Coronary artery (tissue), 2 donors: Measurements from ENCODE around the gene MAST1.

Experiments used
- DNase-seq: peaks from one replicate; pipeline ENCODE4 v3.0.0-alpha.2; 2017; ENCODE audit warnings: low spot score
- H3K27ac ChIP-seq, 2 donors: fragments of 200-600 bp; sonication (generic); one replicate each; pipeline ENCODE4 v1.5.1; 2016 to 2019
- H3K4me3 ChIP-seq: fragments of 200-600 bp; sonication (generic); 2 replicates; pipeline ENCODE4 v1.5.1; 2016; ENCODE audit warnings: mild to moderate bottlenecking, moderate library complexity
- CTCF ChIP-seq: fragments of 200-600 bp; sonication (generic); IDR thresholded peaks from one replicate; pipeline ENCODE4 v1.5.1; 2019; ENCODE audit warnings: antibody characterized with exemption

Gene MAST1

DNA sequence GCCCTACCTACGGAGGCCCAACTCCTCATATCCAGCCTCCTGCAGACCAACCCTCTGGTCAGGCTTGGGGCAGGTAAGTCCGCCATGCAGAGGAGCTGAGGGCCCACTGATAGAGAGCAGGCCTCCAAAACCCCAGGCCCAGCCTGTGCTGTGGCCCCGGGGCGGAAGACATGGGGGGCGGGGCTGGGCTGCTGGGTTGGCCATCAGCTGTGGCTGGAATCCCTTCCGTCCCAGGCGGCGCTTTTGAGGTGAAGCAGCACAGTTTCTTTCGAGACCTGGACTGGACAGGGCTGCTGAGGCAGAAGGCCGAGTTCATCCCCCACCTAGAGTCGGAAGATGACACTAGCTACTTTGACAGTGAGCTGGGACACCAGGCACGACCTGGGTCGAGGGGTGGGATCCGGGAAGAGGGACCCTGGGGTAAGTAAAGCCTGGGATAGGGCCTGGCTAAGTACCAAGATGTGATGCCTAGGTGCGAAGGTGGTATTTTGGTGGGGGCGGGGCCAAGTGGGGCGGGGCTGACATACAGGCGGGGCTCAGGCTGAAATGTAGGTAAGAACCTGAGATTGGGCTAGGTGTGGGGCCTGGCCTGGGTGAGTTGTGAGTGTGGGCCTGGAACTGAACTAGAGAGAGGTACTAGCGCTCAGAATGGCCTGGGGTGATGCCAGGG is 27.6 kb downstream of the MAST1 start:
- Histone ChIP-seq H3K4me3 (no peak overlapping the region), H3K27ac (no peak overlapping the region)
- no peak for TF ChIP-seq CTCF
- no peak for DNase-seq

DNA sequence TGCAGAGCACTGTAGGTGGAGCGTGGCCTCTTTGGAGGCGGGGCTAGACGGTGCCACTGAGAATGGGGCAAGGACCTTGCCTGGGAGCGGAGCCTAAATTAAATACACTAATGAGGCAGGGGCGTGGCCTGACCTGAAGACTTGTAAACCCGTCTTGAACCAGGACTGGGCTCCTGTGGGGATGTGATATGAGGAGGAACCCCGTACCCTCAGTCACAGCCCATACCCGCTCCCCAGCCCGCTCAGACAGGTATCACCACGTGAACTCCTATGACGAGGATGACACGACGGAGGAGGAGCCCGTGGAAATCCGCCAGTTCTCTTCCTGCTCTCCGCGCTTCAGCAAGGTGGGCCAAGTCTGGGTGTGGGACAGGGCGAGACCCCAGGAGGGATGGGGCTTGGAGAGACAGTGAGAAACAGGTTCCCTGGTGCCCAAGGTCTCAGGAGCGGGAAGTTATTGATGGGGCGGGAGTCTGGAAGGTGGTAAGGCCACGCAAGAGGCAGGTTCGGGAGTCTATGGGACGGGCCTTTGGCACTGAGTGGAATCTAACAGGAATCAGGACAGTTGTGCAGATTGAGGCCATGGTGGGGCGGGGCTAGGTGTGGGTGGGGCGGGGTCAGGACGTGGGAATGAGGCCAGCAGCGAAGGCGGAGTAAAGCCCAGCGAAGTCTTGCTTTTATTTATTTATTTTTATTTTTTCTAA is 28.3 kb downstream of the MAST1 start:
- Histone ChIP-seq H3K4me3 (no peak overlapping the region), H3K27ac (no peak overlapping the region)
- TF ChIP-seq CTCF, result no peak
- DNase-seq, result no peak

DNA sequence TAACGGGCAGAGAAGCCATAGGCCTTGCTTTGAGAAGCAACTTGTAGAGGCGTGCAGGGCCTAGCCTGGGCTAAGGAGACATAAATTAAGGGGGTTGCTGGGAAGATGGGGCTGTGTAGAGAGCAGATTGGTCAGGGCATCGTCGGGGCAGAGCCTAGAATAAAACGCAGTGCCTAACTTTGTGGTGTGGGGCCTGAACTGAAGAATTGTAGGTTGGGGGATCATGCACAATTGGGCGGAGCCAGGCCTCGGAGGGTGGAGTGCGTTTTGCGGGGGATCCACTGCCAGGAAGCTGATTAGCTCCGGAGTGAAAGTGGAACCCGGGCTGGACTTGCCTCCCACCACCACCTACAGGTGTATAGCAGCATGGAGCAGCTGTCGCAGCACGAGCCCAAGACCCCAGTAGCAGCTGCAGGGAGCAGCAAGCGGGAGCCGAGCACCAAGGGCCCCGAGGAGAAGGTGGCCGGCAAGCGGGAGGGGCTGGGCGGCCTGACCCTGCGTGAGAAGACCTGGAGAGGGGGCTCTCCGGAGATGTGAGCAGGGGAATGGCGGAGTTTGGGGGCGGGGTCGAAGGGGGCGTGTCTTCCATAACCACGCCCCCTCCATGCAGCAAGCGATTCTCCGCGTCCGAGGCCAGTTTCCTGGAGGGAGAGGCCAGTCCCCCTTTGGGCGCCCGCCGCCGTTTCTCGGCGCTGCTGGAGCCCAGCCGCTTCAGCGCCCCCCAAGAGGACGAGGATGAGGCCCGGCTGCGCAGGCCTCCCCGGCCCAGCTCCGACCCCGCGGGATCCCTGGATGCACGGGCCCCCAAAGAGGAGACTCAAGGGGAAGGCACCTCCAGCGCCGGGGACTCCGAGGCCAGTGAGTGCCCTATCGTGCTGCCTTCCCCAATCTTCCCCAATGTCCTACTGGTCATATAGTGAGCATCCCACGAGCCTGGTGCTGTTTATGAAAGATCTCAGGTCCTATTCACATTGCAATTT is 29.1 kb downstream of the MAST1 start:
- no peak overlapping the region for H3K27ac ChIP-seq
- no peak for TF ChIP-seq CTCF
- peak overlapping the region; percentile 62 for H3K4me3 ChIP-seq
- no peak for DNase-seq

DNA sequence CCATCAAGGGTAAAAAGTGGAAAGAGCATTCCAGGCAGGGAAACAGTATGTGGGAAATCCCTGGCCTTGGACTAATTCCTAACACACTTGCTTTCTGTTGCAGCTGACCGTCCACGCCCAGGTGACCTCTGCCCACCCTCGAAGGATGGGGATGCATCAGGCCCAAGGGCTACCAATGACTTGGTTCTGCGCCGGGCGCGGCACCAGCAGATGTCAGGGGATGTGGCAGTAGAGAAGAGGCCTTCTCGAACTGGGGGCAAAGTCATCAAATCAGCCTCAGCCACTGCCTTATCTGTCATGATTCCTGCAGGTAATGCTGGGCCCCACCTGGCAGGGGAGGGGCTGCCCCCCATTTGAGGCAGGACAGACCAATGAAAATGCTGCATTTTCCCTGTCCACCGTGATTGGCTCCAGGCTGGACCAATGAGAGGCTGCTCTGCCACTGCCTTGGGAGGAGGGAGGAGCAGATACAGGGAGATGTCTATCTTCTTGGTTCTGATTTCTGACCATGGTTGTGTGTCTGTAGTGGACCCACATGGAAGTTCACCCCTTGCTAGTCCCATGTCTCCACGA is 30.3 kb downstream of the MAST1 start:
- H3K27ac ChIP-seq, result no peak overlapping the region
- DNase-seq, result no peak
- no peak for TF ChIP-seq CTCF
- no peak overlapping the region for H3K4me3 ChIP-seq

DNA sequence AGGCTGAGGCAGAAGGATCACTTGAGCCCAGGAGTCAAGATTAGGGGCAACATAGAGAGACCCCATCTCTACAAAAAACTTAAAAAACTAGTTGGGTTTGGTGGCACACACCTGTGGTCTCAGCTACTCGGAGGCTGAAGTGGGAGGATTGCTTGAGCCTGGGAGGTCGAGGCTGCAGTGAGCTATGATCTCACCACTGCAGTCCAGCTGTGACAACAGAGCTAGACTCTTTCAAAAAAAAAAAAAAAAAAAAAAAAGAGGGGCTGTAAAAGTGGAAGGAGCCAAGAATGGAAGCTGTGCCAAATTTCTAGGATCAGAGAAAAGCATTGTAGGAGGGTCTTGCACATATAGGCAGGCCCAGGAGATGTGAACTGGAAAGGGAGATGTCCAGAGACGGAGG is 33.4 kb downstream of the MAST1 start:
- H3K27ac ChIP-seq, result no peak overlapping the region
- TF ChIP-seq CTCF, result no peak
- no peak overlapping the region for H3K4me3 ChIP-seq
- DNase-seq, result no peak

DNA sequence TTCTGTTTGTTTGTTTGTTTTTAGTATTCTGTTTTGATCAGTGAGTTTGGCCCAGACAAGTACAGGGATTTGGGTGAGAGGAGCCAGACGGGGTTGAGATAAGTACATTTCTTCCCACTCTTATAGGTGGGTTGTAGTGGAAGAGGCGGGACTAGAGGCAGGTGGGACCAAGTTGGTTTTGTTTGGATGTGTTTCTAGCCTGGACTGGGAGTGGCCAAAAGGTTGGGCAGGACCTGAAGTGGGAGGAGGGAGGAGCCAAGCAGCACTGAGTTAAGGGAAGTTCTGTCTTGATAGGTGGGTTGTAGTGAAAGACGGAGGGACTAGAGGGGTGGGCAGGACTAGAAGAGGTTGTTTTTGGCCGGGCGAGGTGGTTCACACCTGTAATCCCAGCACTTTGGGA is 33.9 kb downstream of the MAST1 start:
- DNase-seq, result no peak
- no peak overlapping the region for H3K4me3 ChIP-seq
- TF ChIP-seq CTCF, result no peak
- no peak overlapping the region for H3K27ac ChIP-seq
